Kidney epithelial cell (primary cell): ENCODE measurements around the gene PLPPR4. TPM values are rescaled to one million over a fixed set of nuclear protein-coding genes. Genes with fewer than 3 reads are reported as not detected.

Experiments used
- DNase-seq: peaks from one replicate; pipeline ENCODE4 v3.0.0-alpha.2; 2010; ENCODE audit warnings: low read depth
- H3K27me3 ChIP-seq: 2 replicates; pipeline ENCODE4 v1.6.0; 2011; ENCODE audit warnings: low read length; ENCODE audit not compliant: control insufficient read depth, insufficient read depth
- H3K36me3 ChIP-seq: 2 replicates; pipeline ENCODE4 v1.5.1; 2011; ENCODE audit warnings: low read length; ENCODE audit not compliant: control insufficient read depth, insufficient read depth
- H3K4me3 ChIP-seq: 2 replicates; pipeline ENCODE4 v1.5.1; 2011; ENCODE audit warnings: low read depth, mild to moderate bottlenecking, control low read depth, low read length
- total RNA-seq: library from RNA; depleted of rRNA; stranded (reverse); fragments of >200 nt; gene quantifications from 2 replicates; pipeline ENCODE4 v1.2.3, GENCODE V29; 2015
- TF ChIP-seq, protein P1 (sequence below): IDR thresholded peaks from 2 replicates; pipeline ENCODE4 v1.5.1; 2011; ENCODE audit warnings: mild to moderate bottlenecking, moderate library complexity, low read length, control low read depth, inconsistent platforms; ENCODE audit not compliant: insufficient read depth, poor library complexity, severe bottlenecking

PLPPR4 gene
- total RNA-seq, 1 donor from 2014 or later = not detected

DNA sequence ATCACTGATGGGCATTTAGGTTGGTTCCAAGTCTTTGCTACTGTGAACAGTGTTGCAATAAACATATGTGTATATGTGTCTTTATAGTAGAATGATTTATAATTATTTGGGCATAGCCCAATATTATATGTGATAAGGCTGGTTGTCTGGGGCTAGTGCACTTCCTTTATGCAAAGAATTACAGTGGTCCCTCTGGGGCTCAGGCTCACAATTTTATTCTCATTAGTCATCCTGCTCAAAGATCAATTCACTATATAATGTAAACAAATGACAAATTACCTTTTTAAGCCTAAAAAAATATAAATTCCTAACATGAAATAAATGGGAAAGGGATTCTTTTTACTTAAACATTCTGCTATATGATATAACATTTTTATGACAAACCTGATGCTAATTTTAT, 5.0 kb downstream of the PLPPR4 start:
- TF ChIP-seq, protein P1, sequence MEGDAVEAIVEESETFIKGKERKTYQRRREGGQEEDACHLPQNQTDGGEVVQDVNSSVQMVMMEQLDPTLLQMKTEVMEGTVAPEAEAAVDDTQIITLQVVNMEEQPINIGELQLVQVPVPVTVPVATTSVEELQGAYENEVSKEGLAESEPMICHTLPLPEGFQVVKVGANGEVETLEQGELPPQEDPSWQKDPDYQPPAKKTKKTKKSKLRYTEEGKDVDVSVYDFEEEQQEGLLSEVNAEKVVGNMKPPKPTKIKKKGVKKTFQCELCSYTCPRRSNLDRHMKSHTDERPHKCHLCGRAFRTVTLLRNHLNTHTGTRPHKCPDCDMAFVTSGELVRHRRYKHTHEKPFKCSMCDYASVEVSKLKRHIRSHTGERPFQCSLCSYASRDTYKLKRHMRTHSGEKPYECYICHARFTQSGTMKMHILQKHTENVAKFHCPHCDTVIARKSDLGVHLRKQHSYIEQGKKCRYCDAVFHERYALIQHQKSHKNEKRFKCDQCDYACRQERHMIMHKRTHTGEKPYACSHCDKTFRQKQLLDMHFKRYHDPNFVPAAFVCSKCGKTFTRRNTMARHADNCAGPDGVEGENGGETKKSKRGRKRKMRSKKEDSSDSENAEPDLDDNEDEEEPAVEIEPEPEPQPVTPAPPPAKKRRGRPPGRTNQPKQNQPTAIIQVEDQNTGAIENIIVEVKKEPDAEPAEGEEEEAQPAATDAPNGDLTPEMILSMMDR = no peak
- H3K4me3 ChIP-seq = no peak overlapping the region
- no peak for DNase-seq
- H3K27me3 ChIP-seq = peaks cover 6% of the 10 kb centered on the region
- H3K36me3 ChIP-seq = no peaks in the 10 kb centered on the region

DNA sequence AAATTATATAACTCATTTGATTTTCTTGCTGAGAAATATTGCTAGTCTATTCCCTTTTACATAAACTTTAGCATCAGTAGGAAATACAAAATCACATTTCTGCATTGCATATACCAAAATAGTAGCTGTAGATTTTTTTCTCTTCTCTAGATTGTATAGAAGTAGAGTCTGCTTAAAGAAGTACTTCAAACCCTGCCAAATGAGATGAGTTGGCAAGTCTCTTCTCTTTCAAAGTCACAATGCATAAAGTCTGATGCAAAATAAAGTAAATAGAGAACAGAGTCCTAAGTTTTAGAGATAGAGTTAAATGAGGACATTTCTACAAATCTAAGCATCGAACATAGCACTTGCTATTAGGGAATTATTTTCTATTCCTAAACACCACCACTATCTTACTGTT, 6.4 kb downstream of the PLPPR4 start:
- Histone ChIP-seq H3K27me3 (no peaks in the 10 kb centered on the region), H3K4me3 (no peak overlapping the region), H3K36me3 (no peaks in the 10 kb centered on the region)
- TF ChIP-seq, protein P1 = no peak
- no peak for DNase-seq

DNA sequence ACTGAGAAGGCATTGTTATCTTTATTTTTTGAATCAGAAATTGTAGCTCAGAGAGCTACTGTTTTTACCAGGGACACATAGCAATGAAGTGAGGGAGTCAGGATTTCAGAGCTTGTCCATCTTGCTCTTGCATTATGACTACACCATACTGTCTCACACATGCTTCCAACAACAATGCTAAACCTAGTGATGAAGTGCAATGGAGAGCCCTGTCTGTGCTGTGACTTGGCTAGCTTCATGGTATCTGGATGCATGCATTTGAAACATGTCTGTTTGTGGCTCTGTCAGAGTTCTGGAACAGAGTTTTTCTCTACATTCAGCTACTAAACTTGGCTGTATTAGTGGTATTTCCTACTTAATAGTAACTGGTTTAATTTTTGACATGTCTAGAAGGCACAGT, 7.0 kb downstream of the PLPPR4 start:
- H3K36me3 ChIP-seq = no peaks in the 10 kb centered on the region
- DNase-seq = no peak
- TF ChIP-seq, protein P1 = no peak
- no peaks in the 10 kb centered on the region for H3K27me3 ChIP-seq
- H3K4me3 ChIP-seq = no peak overlapping the region

DNA sequence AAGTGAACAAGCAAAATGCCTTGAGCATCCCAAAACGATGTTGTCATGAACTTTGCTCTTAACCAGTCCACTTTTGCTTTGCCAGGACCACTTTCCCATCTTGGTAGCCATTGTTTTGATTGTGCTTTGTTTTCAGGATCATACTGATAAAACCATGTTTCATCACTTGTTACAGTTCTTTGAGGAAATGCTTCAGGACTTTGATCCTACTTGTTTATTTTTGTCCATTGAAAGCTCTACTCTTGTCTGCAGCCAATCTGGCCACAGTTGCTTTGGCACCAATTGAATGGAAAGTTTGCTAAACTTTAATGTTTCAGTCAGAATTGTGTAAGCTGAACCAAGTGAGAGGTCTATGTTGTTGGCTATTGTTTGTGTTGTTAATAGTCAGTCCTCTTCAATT, 12.8 kb downstream of the PLPPR4 start:
- H3K4me3 ChIP-seq = no peak overlapping the region
- no peaks in the 10 kb centered on the region for H3K27me3 ChIP-seq
- TF ChIP-seq, protein P1 = no peak
- no peak for DNase-seq
- H3K36me3 ChIP-seq = no peaks in the 10 kb centered on the region

DNA sequence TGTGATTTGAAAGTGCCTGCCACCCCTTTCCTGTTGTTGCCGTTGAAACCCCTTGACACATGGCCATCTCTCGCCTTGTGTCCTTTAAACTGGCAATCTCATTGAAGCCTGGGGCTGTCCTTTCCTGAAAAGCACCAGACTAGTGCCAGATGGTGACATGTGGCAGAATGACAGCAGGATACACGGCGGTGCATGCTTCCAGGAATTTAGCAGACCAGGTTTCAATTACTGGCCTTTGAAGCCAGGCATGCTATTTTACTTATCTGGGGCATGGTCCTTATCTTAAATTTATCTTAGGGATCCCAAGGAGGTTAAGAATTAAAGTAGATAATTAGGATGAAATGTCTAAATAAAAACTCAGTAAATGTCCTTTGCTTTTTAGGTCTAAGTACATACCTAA, 15.2 kb downstream of the PLPPR4 start:
- Histone ChIP-seq H3K4me3 (no peak overlapping the region), H3K27me3 (no peaks in the 10 kb centered on the region), H3K36me3 (no peaks in the 10 kb centered on the region)
- TF ChIP-seq, protein P1 = no peak
- no peak for DNase-seq

DNA sequence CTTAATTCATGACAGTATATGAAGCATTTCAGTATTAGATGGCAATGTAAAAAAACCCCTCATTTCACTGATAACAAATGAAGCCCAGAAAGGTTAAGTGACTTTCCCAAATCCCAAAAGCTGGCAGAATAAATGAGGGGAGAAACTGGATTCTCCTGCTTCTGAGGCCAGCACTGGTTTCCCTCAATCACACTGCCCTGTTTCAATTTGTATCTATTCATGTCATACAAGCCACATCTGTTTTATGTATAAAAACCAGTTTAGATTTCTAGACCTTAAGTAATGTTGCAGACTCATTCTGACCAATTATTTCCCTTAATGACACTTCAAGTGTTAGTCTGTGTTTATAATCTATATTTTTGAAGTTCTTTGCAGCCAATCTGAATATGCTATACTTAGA, 16.8 kb downstream of the PLPPR4 start:
- TF ChIP-seq, protein P1 = no peak
- no peak overlapping the region for H3K4me3 ChIP-seq
- DNase-seq = no peak
- H3K27me3 ChIP-seq = no peaks in the 10 kb centered on the region
- H3K36me3 ChIP-seq = no peaks in the 10 kb centered on the region
